ENCODE data around the gene ADRA2C.

GRCh38 chr4:3744232-3744631, 22.0 kb upstream of the ADRA2C start:
- TF ChIP-seq, protein P1, sequence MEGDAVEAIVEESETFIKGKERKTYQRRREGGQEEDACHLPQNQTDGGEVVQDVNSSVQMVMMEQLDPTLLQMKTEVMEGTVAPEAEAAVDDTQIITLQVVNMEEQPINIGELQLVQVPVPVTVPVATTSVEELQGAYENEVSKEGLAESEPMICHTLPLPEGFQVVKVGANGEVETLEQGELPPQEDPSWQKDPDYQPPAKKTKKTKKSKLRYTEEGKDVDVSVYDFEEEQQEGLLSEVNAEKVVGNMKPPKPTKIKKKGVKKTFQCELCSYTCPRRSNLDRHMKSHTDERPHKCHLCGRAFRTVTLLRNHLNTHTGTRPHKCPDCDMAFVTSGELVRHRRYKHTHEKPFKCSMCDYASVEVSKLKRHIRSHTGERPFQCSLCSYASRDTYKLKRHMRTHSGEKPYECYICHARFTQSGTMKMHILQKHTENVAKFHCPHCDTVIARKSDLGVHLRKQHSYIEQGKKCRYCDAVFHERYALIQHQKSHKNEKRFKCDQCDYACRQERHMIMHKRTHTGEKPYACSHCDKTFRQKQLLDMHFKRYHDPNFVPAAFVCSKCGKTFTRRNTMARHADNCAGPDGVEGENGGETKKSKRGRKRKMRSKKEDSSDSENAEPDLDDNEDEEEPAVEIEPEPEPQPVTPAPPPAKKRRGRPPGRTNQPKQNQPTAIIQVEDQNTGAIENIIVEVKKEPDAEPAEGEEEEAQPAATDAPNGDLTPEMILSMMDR (IDR thresholded peaks at IDR 0.05): no peak
- TF ChIP-seq POLR2AphosphoS5 (IDR thresholded peaks at IDR 0.05): no peak
- TF ChIP-seq EP300 (IDR thresholded peaks at IDR 0.05; ENCODE audit: low read depth): no peak
- no peak for TF ChIP-seq POLR2A (IDR thresholded peaks at IDR 0.05)
